GM12874 (cell line): ENCODE data around the gene PGLYRP3.

Source experiments
- CTCF ChIP-seq: IDR thresholded peaks from 2 replicates; pipeline ENCODE4 v1.5.1; 2011; ENCODE audit warnings: low read depth, mild to moderate bottlenecking, control low read depth, low read length, moderate library complexity; ENCODE audit not compliant: insufficient read depth

PGLYRP3 gene

DNA sequence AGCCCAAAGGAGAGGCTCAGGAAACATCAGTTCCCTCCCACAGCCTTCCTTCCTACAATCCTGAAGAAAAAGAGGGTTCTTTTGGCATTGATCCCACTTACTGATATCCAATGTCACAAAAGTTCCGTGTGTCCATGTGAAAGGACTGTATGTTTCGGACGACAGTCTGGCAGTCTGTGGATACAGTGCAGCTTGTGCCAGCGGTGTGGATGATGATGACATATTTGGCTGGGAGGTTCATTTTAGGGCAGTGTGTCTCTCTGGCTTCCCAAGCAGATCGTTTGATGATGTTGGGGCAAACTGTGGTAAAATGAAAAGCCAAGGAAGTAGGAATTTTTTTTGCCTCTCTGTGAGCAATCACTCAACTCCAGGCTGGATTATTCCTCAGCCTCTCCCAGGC is 10.4 kb downstream of the PGLYRP3 start:
- no peak for TF ChIP-seq CTCF

DNA sequence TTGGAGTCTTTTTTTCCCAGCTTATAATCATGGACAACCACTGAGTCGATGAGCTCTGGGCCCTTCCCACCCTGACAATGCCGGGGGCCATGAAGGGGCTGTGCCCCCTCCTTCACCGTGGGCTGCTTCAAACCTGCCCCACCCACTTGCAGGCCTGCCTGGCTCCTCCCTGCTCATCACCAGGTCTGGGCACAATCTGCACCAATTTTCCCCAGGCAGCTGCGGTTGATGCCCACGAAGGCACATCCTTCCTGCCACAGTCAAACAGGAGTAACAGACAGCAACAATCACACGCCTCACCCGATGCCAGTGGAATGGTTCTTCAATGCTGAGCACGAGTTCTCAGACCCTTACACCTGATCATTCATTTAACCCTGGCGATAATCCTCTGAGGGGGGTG is 18.9 kb downstream of the PGLYRP3 start:
- no peak for TF ChIP-seq CTCF

- no peak for TF ChIP-seq CTCF
Measured at GRCh38 chr1:153293480-153293775, 19.3 kb downstream of the PGLYRP3 start.

GRCh38 chr1:153292740-153293479 is 19.8 kb downstream of the PGLYRP3 start:
- TF ChIP-seq CTCF = no peak

GRCh38 chr1:153292185-153292584 is 20.6 kb downstream of the PGLYRP3 start:
- TF ChIP-seq CTCF = no peak

DNA sequence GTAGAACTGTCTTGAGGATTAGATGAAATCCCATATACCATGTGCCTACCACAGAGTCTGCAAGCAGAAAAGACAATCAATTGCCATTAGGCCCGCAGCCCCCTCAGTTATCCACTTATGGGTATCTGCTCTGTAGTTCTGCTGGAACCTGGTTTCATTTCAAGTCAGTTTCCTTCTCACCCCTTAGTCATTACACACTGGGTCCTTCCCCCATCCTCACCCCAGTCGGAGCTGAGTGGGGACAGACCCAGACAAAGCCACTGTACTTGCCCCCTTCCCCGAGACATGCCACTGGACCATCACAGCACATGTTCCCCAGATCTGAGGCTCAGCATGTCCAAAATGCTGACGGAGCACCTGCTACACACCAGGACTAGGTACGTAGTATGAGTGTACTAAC is 21.2 kb downstream of the PGLYRP3 start:
- TF ChIP-seq CTCF = no peak

GRCh38 chr1:153288634-153289275 is 24.0 kb downstream of the PGLYRP3 start:
- peak; percentile 84 for TF ChIP-seq CTCF

GRCh38 chr1:153277852-153278251 is 34.9 kb downstream of the PGLYRP3 start:
- peak; percentile 94 for TF ChIP-seq CTCF
